Muscle of leg (tissue), 11 donors: ENCODE data around the gene ETHE1. TPM values are rescaled to one million over a fixed set of nuclear protein-coding genes. Genes with fewer than 3 reads are reported as not detected.
A peak's percentile ranks its signal among the peaks of the same experiment; 100 is the strongest.

ENCODE experiments used
- DNase-seq: peaks from one replicate; pipeline ENCODE4 v3.0.0; 2013
- H3K27ac ChIP-seq: one replicate; pipeline ENCODE4 v1.5.1; 2013; ENCODE audit warnings: mild to moderate bottlenecking, low read length, control low read depth
- H3K27me3 ChIP-seq: one replicate; pipeline ENCODE4 v1.6.1; 2013; ENCODE audit warnings: low read length; ENCODE audit not compliant: control insufficient read depth, insufficient read depth
- H3K36me3 ChIP-seq: one replicate; pipeline ENCODE4 v1.6.1; 2013; ENCODE audit warnings: low read length; ENCODE audit not compliant: control insufficient read depth, insufficient read depth
- H3K4me1 ChIP-seq: one replicate; pipeline ENCODE4 v1.6.1; 2013; ENCODE audit warnings: low read length; ENCODE audit not compliant: control insufficient read depth, insufficient read depth
- H3K4me3 ChIP-seq: one replicate; pipeline ENCODE4 v1.5.1; 2013; ENCODE audit warnings: low read length, control low read depth
- H3K9me3 ChIP-seq: replicated peaks from 2 replicates; pipeline ENCODE4 v1.6.1; 2013; ENCODE audit warnings: low read depth, low read length; ENCODE audit not compliant: control insufficient read depth
- WGBS: methylation state at CpG from one replicate; pipeline ENCODE4 v1.1.5; 2013; ENCODE audit warnings: missing lambda C conversion rate; ENCODE audit not compliant: insufficient coverage; 5-methylcytosine and 5-hydroxymethylcytosine counted together
- polyA plus RNA-seq, 8 donors: library from polyadenylated mRNA; unstranded; fragments of 120-200 nt; gene quantifications; one replicate each; pipeline versions ENCODE4 v1.2.1 to v1.2.3, GENCODE V29; 2013; ENCODE audit warnings: inconsistent platforms in 1 of 8, low replicate concordance in 1 of 8; ENCODE audit not compliant: insufficient read length in 8 of 8, insufficient read depth in 1 of 8
- total RNA-seq: library from RNA; stranded (reverse); fragments of 120-200 nt; gene quantifications from one replicate; pipeline ENCODE4 v1.2.4, GENCODE V29; 2013

The ETHE1 gene
- total and polyA plus RNA-seq, 9 donors, result 12.0 to 22.5 (median 17.1) TPM

GRCh38 chr19:43564800-43565199 lies 37.8 kb upstream of the ETHE1 start:
- Histone ChIP-seq H3K27ac (no peak overlapping the region), H3K9me3 (no peaks in the 10 kb centered on the region), H3K36me3 (peaks cover 28% of the 10 kb centered on the region), H3K27me3 (no peaks in the 10 kb centered on the region), H3K4me3 (no peak overlapping the region), H3K4me1 (peaks cover 8% of the 10 kb centered on the region)
- WGBS, result 50% methylated on average over 9 of the region's 9 CpGs
- peak; percentile 53 for DNase-seq

- no peaks in the 10 kb centered on the region for H3K27me3 ChIP-seq
- H3K4me3 ChIP-seq, result no peak overlapping the region
- no peaks in the 10 kb centered on the region for H3K9me3 ChIP-seq
- H3K4me1 ChIP-seq, result peaks cover 8% of the 10 kb centered on the region
- H3K27ac ChIP-seq, result no peak overlapping the region
- DNase-seq, result peak; percentile 34
- peaks cover 32% of the 10 kb centered on the region for H3K36me3 ChIP-seq
- WGBS, result 79% methylated on average over 7 of the region's 10 CpGs
Observed at GRCh38 chr19:43563816-43564457, 36.9 kb upstream of the ETHE1 start.

- Histone ChIP-seq H3K27me3 (no peaks in the 10 kb centered on the region), H3K4me1 (peaks cover 8% of the 10 kb centered on the region), H3K9me3 (no peaks in the 10 kb centered on the region), H3K27ac (peak overlapping the region; percentile 35), H3K4me3 (no peak overlapping the region), H3K36me3 (peaks cover 39% of the 10 kb centered on the region)
- WGBS, result 94% methylated on average over 3 of the region's 14 CpGs
- peak; percentile 80 for DNase-seq
Observed at GRCh38 chr19:43562698-43563241, 35.8 kb upstream of the ETHE1 start.

- Histone ChIP-seq H3K27ac (peak overlapping the region; percentile 29), H3K27me3 (no peaks in the 10 kb centered on the region), H3K9me3 (no peaks in the 10 kb centered on the region), H3K36me3 (peaks cover 39% of the 10 kb centered on the region), H3K4me3 (no peak overlapping the region), H3K4me1 (peaks cover 8% of the 10 kb centered on the region)
- no CpG with 5 or more reads among the region's 6 CpGs for WGBS
- DNase-seq, result no peak
Observed at GRCh38 chr19:43562226-43562697, 35.3 kb upstream of the ETHE1 start.

- 91% methylated on average over 6 of the region's 12 CpGs for WGBS
- no peak for DNase-seq
- peaks cover 8% of the 10 kb centered on the region for H3K4me1 ChIP-seq
- H3K27ac ChIP-seq, result no peak overlapping the region
- peaks cover 44% of the 10 kb centered on the region for H3K36me3 ChIP-seq
- H3K27me3 ChIP-seq, result no peaks in the 10 kb centered on the region
- no peaks in the 10 kb centered on the region for H3K9me3 ChIP-seq
- no peak overlapping the region for H3K4me3 ChIP-seq
Observed at GRCh38 chr19:43561139-43561970, 34.4 kb upstream of the ETHE1 start.

GRCh38 chr19:43560687-43561086 lies 33.7 kb upstream of the ETHE1 start:
- 86% methylated on average over 6 of the region's 6 CpGs for WGBS
- H3K4me3 ChIP-seq, result no peak overlapping the region
- no peak for DNase-seq
- no peaks in the 10 kb centered on the region for H3K27me3 ChIP-seq
- peaks cover 51% of the 10 kb centered on the region for H3K36me3 ChIP-seq
- H3K4me1 ChIP-seq, result peaks cover 8% of the 10 kb centered on the region
- no peak overlapping the region for H3K27ac ChIP-seq
- no peaks in the 10 kb centered on the region for H3K9me3 ChIP-seq

GRCh38 chr19:43555185-43555770 lies 28.3 kb upstream of the ETHE1 start:
- 0% methylated on average over 2 of the region's 8 CpGs for WGBS
- Histone ChIP-seq H3K4me1 (no peaks in the 10 kb centered on the region), H3K4me3 (no peak overlapping the region), H3K27me3 (no peaks in the 10 kb centered on the region), H3K9me3 (no peaks in the 10 kb centered on the region), H3K27ac (no peak overlapping the region), H3K36me3 (peaks cover 64% of the 10 kb centered on the region)
- DNase-seq, result peak; percentile 83

GRCh38 chr19:43554317-43554895 lies 27.4 kb upstream of the ETHE1 start:
- Histone ChIP-seq H3K4me1 (no peaks in the 10 kb centered on the region), H3K9me3 (no peaks in the 10 kb centered on the region), H3K27me3 (no peaks in the 10 kb centered on the region), H3K4me3 (no peak overlapping the region), H3K27ac (no peak overlapping the region), H3K36me3 (peaks cover 61% of the 10 kb centered on the region)
- WGBS, result 91% methylated on average over 15 of the region's 15 CpGs
- no peak for DNase-seq

- no peak overlapping the region for H3K4me3 ChIP-seq
- no peak overlapping the region for H3K27ac ChIP-seq
- H3K36me3 ChIP-seq, result peaks cover 59% of the 10 kb centered on the region
- no CpG with 5 or more reads among the region's 4 CpGs for WGBS
- no peak for DNase-seq
- H3K9me3 ChIP-seq, result no peaks in the 10 kb centered on the region
- H3K27me3 ChIP-seq, result no peaks in the 10 kb centered on the region
- H3K4me1 ChIP-seq, result no peaks in the 10 kb centered on the region
Observed at GRCh38 chr19:43553656-43554055, 26.7 kb upstream of the ETHE1 start.

- no peak for DNase-seq
- WGBS, result no CpG with 5 or more reads among the region's 3 CpGs
- H3K4me1 ChIP-seq, result no peaks in the 10 kb centered on the region
- no peak overlapping the region for H3K4me3 ChIP-seq
- H3K27ac ChIP-seq, result no peak overlapping the region
- no peaks in the 10 kb centered on the region for H3K27me3 ChIP-seq
- H3K9me3 ChIP-seq, result no peaks in the 10 kb centered on the region
- peaks cover 57% of the 10 kb centered on the region for H3K36me3 ChIP-seq
Observed at GRCh38 chr19:43552616-43553015, 25.6 kb upstream of the ETHE1 start.
